Fibroblast of villous mesenchyme (primary cell): ENCODE results near the gene CHDH. TPM values are rescaled to one million over a fixed set of nuclear protein-coding genes. Genes with fewer than 3 reads are reported as not detected.

ENCODE experiments used
- DNase-seq: peaks from one replicate; pipeline ENCODE4 v3.0.0-alpha.2; 2010; ENCODE audit warnings: low read depth
- H3K4me3 ChIP-seq: 2 replicates; pipeline ENCODE4 v1.5.1; 2011; ENCODE audit warnings: low read depth, mild to moderate bottlenecking, low read length
- total RNA-seq: library from RNA; depleted of rRNA; stranded (reverse); fragments of >200 nt; gene quantifications from 2 replicates; pipeline ENCODE4 v1.2.3, GENCODE V29; 2012
- TF ChIP-seq, protein P1 (sequence below): IDR thresholded peaks from 2 replicates; pipeline ENCODE4 v1.5.1; 2012; ENCODE audit warnings: low read depth, mild to moderate bottlenecking, low read length; ENCODE audit not compliant: insufficient read depth

Gene CHDH
- total RNA-seq, 1 donor: under 0.01 TPM

DNA sequence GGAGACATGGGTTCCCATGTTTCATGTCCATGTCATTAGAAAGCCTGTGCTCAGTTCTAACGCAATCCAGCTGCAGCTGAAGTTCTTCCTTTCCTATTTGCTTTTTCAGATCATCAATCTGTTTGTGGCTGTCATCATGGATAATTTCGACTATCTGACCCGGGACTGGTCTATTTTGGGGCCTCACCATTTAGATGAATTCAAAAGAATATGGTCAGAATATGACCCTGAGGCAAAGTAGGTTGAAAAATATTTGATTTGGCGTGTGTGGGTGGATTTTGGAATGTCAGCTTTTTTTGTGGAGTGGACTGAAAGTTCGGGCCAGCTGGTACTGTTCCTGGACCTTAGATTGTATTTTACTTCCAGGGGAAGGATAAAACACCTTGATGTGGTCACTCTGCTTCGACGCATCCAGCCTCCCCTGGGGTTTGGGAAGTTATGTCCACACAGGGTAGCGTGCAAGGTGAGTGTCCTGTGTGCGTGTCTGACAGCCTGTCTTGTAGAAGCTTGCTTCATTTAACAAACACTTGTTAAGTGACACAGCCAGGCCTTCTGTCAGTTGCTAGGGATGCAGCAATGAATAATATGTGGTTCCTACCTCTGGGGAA, 69.6 kb downstream of the CHDH start:
- H3K4me3 ChIP-seq: no peak overlapping the region
- peak; percentile 6 for DNase-seq
- TF ChIP-seq, protein P1, sequence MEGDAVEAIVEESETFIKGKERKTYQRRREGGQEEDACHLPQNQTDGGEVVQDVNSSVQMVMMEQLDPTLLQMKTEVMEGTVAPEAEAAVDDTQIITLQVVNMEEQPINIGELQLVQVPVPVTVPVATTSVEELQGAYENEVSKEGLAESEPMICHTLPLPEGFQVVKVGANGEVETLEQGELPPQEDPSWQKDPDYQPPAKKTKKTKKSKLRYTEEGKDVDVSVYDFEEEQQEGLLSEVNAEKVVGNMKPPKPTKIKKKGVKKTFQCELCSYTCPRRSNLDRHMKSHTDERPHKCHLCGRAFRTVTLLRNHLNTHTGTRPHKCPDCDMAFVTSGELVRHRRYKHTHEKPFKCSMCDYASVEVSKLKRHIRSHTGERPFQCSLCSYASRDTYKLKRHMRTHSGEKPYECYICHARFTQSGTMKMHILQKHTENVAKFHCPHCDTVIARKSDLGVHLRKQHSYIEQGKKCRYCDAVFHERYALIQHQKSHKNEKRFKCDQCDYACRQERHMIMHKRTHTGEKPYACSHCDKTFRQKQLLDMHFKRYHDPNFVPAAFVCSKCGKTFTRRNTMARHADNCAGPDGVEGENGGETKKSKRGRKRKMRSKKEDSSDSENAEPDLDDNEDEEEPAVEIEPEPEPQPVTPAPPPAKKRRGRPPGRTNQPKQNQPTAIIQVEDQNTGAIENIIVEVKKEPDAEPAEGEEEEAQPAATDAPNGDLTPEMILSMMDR: no peak

DNA sequence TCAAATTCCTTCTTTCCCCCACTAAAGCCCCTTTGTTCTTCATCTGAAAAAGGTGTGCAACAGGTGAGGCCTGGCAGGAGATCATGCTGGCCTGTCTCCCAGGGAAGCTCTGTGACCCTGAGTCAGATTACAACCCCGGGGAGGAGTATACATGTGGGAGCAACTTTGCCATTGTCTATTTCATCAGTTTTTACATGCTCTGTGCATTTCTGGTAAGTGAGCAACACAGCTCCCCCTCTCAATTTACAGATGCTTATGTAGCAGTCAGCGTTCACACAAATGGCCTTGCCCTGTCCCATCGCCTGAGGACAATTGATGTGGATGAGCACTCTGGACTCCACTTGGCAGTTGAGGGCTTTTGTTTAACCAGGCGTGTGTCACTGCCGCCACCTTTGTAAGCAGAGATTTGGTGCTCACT, 70.4 kb downstream of the CHDH start:
- no peak for DNase-seq
- TF ChIP-seq, protein P1: no peak
- H3K4me3 ChIP-seq: no peak overlapping the region

DNA sequence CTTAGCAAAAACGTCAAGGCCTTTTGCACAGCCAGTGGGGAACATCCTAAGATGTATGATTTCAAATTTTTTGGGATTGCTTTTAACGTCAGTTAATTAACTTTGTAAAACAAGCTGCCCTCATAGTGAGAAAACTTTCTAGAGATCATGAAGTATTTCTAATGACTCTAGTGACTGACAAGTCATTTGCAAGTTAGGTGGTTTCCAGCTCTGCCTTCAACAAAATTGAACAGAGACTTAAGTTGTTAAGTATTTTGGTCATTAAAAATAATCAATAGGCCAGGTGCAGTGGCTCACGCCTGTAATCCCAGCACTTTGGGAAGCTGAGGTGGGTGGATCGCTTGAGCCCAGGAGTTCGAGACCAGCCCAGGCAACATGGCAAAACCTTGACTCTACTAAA, 71.2 kb downstream of the CHDH start:
- TF ChIP-seq, protein P1: no peak
- H3K4me3 ChIP-seq: no peak overlapping the region
- DNase-seq: no peak

DNA sequence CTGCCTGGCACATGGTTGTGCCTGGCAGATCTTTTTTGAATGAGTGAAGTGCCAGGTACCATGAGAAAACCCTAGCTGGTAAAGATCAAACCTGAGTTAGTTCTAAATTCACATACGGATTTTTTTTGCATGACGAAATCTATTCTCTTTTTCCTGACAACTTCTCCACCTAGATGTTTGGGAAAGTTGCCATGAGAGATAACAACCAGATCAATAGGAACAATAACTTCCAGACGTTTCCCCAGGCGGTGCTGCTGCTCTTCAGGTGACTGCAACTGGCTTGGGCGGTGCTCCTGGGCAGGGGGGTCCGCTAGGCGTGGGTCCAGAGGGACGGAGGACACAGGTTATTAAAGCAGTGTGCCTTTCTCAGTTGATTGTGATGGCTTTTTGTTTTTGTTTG, 71.8 kb downstream of the CHDH start:
- TF ChIP-seq, protein P1: no peak
- no peak overlapping the region for H3K4me3 ChIP-seq
- DNase-seq: no peak

DNA sequence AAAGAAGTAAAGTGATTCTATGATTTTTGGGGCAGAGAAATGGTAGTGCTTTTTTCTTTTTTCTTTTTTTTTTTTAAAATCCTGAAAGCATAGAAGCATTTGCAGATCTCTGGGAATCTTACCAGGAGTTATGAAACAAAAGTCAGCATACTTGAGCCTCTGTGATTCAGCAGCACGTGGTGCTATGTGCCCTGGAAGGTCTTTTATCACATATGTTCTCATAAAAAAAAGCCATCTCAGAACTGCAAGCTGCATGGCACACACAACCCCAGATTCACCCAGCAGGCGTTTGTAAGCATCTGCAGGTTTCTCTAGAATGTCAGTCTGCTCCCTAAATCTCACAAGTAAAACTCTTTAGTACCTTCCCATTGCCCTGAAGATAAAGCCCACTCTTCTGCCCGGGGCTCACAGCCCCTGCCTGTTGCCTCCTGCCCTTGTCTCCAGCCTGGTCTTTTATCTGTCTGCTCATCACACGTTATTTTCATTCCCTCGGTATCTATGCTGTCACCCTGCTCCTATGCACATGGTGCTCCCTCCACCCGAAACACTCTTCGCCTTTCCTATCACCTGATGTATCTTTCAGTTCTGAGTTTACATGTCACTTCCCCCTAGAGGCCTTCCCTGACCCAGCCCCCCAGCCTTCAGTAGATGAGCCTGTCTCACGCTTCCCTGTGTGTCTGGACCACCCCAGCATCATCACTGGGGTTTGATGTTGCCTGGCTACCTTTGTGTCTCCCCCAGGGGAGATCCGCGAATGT, 72.4 kb downstream of the CHDH start:
- no peak overlapping the region for H3K4me3 ChIP-seq
- TF ChIP-seq, protein P1: no peak

DNA sequence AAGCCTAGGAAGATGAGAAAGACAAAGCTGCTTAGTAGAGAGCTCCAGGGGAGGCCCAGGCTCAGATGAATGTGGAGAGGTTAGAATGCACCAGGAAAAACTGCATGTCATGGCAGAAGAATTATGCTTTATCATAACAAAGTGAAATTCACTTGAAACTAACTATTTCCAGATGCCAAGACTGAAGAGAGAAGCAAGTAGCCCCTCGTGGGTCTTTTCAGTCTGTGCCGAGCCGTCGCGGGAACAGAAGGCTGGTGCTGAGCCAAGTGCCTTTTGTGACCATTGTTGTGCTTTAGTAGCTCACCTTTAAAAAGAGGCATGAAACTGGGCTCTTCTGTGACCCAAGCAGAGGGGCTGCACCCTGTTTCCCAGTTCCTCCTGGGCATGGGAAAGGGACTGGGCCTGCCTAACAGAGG, 73.2 kb downstream of the CHDH start:
- H3K4me3 ChIP-seq: no peak overlapping the region
- TF ChIP-seq, protein P1: no peak
- peak; percentile 13 for DNase-seq

More for the DNA sequence above, 72.4 kb downstream of the CHDH start:
- peak; percentile 82 for DNase-seq
